Retinal pigment epithelial cell (primary cell): ENCODE data around the gene ATP13A2.

Experiments used
- DNase-seq: peaks from one replicate; pipeline ENCODE4 v3.0.0-alpha.2; 2010; ENCODE audit warnings: low read depth
- H3K4me3 ChIP-seq: 2 replicates; pipeline ENCODE4 v1.5.1; 2011; ENCODE audit warnings: mild to moderate bottlenecking, low read length, control low read depth, moderate library complexity
- TF ChIP-seq, protein P1 (sequence below): conservative IDR thresholded peaks from 2 replicates; pipeline ENCODE4 v1.5.1; 2011; ENCODE audit warnings: low read depth, low read length, control low read depth, inconsistent platforms

Gene ATP13A2

DNA sequence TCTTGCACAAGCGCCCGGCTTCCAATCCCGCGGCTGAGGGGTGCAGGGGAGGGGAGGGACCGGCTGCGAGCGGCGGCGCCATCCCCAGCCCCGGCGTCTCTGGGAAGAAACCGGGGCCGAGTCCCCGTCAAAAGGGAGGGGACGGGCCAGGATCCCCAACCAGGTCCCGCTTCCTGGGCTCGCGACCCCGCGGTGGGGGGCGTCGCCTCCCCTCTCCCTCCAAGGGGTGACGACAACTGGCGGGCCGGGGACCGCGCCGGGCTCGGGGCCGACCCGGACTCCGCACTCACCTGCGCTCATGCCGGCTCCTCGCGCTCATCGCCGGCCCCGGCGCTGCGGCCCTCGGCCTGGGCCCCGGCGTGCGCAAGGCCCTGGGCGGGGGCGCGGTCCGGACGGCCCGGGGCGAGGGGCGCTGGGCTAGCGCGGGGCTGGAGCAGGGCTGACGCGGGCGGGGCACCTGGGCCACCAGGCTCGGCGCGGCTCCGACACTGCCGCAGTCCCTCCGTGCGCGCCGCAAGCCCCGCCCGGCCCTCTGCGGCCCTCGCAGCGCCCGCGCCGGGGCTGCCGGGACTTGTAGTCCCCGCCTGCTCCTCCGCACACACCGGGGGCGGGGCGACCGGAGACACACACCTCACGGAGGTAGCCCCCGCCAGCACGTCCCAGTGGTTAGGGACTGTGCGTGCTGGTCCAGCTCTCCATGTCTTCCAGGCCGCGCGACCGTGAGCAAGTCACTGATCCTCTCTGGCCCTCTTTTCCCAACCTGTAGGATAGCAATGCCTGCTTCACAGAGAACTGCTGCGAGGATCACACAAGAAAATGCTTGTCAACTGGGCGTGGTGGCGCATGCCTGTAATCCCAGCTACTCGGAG is at the start of gene ATP13A2:
Gene ATP13A2 (minus strand): TSS at position 490 of the 869 bp plus-strand sequence. CDS start 190 bp downstream, at position 300.
- TF ChIP-seq, protein P1, sequence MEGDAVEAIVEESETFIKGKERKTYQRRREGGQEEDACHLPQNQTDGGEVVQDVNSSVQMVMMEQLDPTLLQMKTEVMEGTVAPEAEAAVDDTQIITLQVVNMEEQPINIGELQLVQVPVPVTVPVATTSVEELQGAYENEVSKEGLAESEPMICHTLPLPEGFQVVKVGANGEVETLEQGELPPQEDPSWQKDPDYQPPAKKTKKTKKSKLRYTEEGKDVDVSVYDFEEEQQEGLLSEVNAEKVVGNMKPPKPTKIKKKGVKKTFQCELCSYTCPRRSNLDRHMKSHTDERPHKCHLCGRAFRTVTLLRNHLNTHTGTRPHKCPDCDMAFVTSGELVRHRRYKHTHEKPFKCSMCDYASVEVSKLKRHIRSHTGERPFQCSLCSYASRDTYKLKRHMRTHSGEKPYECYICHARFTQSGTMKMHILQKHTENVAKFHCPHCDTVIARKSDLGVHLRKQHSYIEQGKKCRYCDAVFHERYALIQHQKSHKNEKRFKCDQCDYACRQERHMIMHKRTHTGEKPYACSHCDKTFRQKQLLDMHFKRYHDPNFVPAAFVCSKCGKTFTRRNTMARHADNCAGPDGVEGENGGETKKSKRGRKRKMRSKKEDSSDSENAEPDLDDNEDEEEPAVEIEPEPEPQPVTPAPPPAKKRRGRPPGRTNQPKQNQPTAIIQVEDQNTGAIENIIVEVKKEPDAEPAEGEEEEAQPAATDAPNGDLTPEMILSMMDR, result no peak
- H3K4me3 ChIP-seq, result peak within 1 kb of the TSS; percentile 65
- DNase-seq, result no peak

GRCh38 chr1:17061486-17061885 is 49.8 kb upstream of the ATP13A2 start:
- TF ChIP-seq, protein P1, result no peak
- DNase-seq, result no peak
- H3K4me3 ChIP-seq, result no peak overlapping the region

DNA sequence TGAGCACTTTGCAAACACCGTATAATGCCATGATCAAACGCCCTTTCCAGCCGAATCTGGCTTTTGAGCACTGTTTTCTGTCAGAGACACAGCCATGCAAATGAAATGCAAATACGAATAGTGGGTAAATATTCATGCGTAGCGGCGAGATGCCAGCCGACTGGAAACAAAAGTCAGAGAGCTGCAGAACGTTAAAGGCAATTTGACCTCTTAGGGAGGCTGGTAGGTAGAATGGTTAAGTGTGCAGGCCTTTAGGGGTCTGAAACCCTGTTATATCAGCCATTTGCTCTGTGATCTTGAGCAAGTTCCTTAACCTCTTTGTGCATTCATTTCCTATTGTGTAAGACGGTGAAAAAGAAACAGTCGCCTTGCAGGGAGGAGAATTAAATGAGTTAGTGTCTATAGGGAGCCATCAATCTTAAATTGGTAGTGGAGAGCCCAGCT is 48.6 kb upstream of the ATP13A2 start:
- DNase-seq, result no peak
- no peak overlapping the region for H3K4me3 ChIP-seq
- TF ChIP-seq, protein P1, result no peak

GRCh38 chr1:17059391-17060305 is 47.9 kb upstream of the ATP13A2 start:
- H3K4me3 ChIP-seq, result no peak overlapping the region
- DNase-seq, result peak; percentile 30
- TF ChIP-seq, protein P1, result peak; percentile 87

DNA sequence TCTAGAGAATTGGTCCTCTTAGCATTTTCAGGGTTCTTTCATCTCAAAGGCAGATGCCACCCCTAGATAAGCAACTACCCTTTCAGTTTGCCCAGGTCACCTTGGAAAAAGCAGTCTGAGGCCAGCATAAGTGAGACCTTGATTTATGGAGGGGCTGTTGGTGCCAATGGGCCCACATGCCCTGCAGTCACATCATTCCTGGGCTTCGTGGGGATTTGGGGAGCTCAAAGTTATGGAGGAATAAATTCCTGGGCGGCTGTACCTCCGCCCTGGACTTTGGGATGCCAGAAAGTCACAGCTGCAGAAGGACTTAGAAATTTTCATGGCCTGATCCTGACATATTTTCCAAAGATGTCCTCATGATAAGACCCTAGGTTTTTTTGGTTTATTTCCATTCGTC is 44.8 kb upstream of the ATP13A2 start:
- H3K4me3 ChIP-seq, result no peak overlapping the region
- TF ChIP-seq, protein P1, result no peak
- DNase-seq, result no peak

GRCh38 chr1:17055801-17056200 is 44.1 kb upstream of the ATP13A2 start:
- TF ChIP-seq, protein P1, result no peak

More at GRCh38 chr1:17055801-17056200, 44.1 kb upstream of the ATP13A2 start:
- DNase-seq, result no peak
- H3K4me3 ChIP-seq, result no peak overlapping the region
